Measurements from ENCODE around the gene SH3RF2.
"Not testable (repeated sequence)": the region's sequence is repeated elsewhere in the genome, so short reads cannot be mapped to it uniquely, and the experiment has no call there.

The SH3RF2 gene

DNA sequence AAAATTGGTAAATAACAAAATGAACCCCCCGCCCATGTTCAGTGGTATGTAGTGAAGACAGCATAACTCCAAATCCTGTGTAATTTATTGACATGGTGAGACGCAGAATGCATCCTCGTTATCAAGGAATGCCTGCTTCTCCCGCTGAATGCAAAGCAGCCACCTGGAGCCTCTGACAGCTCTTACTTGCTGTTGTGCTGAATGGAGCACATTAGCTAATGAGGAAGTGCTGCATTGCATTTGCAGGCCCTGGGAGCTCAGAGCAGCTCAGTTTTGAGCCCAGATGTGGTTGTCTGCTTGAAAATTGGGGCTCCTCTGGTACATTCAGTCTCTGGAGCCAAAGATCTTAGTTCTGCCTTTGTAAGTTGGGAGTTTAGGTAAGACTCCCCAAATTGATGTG, 140.1 kb downstream of the SH3RF2 start:
- no peak for DNase-seq (ENCODE audit: low read depth in 2 of 2)

GRCh38 chr5:146078566-146078965, 142.2 kb downstream of the SH3RF2 start:
- DNase-seq (ENCODE audit: low read depth in 2 of 2) = no peak

- no peak for DNase-seq (ENCODE audit: low read depth in 2 of 2)
These were observed 143.5 kb downstream of the SH3RF2 start for GRCh38 chr5:146079695-146080373.

DNA sequence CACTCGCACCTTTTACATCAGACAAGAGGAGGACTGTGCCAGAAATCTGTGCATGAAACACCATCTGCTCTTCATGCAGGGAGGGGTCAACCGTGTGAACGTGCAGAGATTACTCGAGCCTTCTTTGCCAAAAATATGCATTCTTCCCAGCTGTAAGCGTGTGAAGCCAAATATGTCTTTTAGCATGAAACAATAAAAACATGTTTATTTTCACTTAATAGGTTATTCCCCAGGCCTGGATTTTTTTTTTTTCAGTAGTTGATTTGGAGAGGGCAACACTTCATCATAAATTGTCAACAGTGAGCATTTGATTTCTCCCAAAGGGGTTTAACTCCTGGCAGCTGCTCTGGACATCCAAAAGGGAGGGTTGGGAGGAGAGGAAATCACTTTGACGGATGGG, 145.2 kb downstream of the SH3RF2 start:
- DNase-seq (ENCODE audit: low read depth in 2 of 2) = no peak

- no peak for DNase-seq (ENCODE audit: low read depth in 2 of 2)
These were observed 146.4 kb downstream of the SH3RF2 start for GRCh38 chr5:146082798-146083197.

DNA sequence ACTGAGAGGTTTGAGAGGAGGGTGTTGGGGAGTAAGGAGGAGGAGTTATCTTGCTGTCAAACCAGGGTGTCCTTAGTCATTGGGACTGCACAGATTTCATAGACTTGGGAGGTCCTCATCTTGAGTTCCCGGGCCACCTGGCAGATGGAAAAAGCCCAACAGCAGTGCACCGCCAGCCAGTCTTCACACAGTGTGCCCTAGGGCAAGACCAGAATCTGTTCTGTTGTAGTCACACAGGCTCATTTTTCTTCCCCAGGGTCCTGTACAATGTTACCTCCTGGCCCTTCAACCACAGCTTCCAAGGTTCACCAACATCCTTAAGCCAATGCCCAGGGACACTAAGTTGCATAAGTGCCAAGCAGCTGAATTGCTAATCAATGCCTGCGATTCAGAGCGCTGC, 148.0 kb downstream of the SH3RF2 start:
- DNase-seq (ENCODE audit: low read depth in 2 of 2) = no peak

DNA sequence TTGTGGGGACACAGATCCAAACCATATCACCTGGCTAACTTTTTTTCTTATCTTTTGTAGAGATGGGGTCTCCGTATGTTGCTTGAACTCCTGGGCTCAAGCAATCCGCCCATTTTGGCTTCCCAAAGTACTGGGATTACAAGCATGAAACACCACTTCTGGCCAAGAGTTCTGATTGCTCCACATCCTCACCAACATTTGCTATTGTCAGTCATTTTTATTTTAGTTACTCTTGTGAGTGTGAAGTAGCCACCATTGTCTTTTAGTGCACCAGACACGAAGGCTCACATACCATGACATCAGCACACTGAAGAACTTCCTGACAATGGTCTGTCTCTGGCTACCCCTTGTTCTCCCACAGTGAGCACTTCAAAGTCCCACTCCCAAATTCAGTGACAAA, 151.7 kb downstream of the SH3RF2 start:
- no peak for DNase-seq (ENCODE audit: low read depth in 2 of 2)

DNA sequence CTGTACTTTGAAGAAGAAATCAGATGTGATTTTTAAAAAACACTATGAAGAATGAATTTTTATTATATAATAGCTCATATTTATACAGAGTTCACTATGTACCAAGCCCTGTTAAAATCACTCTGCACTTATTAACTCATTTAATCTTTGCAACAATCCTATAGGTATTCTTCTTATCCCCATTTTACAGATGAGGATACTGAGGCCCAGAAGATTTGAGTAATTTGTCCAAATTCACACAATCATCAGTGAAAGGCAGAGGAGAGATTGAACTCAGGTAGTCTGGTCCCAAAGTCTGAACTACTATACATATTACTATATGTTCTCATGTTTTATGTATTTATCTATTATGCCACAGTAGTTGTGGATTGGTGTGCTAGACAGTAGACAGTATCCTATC, 152.9 kb downstream of the SH3RF2 start:
- no peak for DNase-seq (ENCODE audit: low read depth in 2 of 2)

DNA sequence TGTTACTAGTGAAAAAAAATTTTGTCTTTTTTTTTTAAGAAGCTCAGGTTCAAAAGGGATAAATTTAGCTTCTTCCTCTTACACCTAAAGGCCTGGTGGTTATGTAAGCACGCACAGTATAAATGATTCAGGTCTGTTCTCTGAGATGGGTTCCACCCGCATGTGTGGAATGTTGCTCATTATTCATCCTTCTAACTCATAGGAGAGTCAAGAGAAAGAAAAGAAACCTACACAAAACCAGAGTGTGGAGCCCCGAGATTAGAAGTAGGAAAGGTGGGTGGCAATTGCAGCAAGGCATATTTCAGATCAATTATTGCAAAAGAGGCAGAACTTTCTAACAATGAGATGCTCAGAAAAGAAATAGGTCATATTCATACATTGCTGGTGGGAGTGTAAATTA, 155.5 kb downstream of the SH3RF2 start:
- DNase-seq (ENCODE audit: low read depth in 2 of 2) = no peak

DNA sequence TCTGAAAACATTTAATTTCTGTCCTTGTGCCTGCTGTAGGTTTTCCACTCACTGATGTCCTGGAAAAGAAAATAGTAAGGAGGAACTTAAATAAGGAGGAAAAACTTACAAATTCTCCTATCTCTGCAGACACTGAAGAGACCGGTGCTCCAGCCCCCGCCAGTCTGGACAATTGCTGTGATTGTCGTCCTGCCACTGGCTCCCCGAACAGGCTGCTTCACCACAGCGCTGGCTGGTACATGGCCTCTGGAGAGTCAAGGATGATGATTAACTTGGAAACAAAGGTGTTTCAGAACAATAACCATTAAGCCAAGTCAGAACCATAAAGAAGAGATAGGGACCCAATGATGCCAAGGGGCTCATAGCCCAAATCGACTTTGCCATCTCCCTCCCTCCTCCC, 161.7 kb downstream of the SH3RF2 start:
- DNase-seq (ENCODE audit: low read depth in 2 of 2) = no peak

GRCh38 chr5:146101646-146102045, 165.3 kb downstream of the SH3RF2 start:
- DNase-seq (ENCODE audit: low read depth in 2 of 2) = no peak

DNA sequence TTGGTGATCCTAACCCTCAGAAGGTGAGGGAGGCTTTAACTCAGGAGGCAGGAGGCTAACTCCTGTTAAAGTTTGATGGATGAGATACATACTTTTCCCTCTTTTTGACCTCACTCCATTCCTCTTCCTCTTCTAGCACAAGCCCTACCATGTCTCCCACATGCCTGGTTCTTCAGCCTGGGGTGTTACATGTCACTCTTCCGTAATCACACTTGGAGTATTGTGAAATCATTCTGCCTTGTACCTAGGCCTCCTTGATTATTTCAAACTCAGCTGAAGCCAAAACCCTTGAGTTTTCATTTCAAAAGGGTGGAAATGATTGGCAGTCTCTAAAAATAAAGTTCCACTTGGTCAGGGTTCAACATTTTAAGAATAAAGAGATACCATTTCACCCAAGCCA, 167.2 kb downstream of the SH3RF2 start:
- no peak for DNase-seq (ENCODE audit: low read depth in 2 of 2)

- no peak for DNase-seq (ENCODE audit: low read depth in 2 of 2)
These were observed 169.1 kb downstream of the SH3RF2 start, which contains the start of gene PLAC8L1 for GRCh38 chr5:146105477-146105876. TSS of gene PLAC8L1 (minus strand) at chr5:146105577. CDS start at chr5:146104311, 1,266 bp downstream.

GRCh38 chr5:146107901-146108300, 171.5 kb downstream of the SH3RF2 start:
- DNase-seq (ENCODE audit: low read depth in 2 of 2) = no peak

DNA sequence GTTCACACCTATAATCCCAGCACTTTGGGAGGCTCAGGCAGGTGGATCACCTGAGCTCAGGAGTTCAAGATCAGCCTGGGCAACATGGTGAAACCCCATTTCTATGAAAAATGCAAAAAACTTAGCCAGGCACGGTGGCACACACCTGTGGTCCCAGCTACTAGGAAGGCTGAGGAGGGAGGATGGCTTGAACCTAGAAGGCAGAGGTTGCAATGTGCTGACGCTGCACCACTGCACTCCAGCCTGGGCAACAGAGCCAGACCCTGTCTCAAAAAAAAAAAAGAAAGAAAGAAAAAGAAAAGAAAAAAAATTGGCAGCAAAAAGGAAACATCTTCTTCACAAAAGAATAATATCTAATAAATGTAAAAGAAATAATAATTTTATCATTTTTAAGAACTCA, 172.5 kb downstream of the SH3RF2 start:
- not testable (repeated sequence) for DNase-seq (ENCODE audit: low read depth in 2 of 2)

DNA sequence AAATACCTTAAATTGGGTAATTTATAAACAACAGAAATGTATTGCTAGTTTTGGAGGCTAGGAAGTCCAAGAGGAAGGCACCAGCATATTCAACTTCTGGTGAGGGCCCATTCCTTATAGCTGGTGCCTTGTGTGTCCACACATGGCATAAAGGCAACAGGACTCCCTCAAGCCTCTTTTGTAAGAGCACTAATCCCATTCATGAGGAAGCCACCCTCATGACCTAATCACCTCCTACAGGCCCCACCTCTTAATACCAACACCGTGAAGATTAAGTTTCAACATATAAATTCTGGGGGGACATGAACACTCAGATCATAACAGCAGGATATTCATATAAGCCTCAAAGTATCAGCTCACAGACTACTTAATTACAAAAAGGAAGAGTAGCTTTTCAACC, 173.0 kb downstream of the SH3RF2 start:
- no peak for DNase-seq (ENCODE audit: low read depth in 2 of 2)

DNA sequence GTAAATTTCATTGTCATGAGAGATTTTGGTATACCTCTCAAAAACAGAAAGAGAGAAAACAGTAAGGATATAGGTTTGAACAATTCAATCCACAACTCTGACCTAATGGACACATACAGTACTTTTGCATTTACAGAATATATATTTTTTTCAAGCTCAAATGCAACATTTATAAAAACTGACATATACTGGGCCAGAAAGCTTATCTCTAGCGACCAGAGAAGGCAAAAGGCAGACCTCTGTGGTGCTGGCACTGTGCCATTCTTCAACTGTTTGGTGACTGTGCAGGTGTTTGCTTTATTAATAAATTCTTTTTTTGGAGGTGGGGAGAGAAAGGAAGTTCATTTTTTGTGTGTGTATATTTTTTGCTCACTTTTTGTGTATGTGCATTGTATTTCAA, 175.0 kb downstream of the SH3RF2 start:
- no peak for DNase-seq (ENCODE audit: low read depth in 2 of 2)

DNA sequence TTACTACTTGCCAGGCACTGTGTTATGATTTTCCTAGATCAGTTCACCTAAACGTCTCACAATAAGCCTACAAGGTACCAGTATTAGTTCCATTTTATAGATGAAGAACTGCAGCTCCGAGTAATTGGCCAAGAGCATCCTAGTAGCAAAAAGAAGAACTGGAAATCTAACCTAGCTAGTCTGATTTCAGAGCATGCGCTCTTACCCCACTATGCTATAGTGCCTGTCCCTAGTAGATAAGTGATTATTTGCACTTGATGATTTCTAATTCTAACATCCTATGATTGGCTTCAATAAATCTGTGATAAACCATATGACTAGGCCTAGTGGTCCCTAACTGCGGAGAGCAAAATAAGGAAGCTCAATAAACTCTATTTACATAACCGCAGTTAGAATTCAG, 176.1 kb downstream of the SH3RF2 start:
- no peak for DNase-seq (ENCODE audit: low read depth in 2 of 2)

Data from stimulated activated CD8-positive, alpha-beta memory T cell treated with anti-CD3 and anti-CD28 coated beads, Interleukin-7, amount 100 ng/mL, for 1 hour (primary cell).